ENCODE results near the gene HOXB3.

DNA sequence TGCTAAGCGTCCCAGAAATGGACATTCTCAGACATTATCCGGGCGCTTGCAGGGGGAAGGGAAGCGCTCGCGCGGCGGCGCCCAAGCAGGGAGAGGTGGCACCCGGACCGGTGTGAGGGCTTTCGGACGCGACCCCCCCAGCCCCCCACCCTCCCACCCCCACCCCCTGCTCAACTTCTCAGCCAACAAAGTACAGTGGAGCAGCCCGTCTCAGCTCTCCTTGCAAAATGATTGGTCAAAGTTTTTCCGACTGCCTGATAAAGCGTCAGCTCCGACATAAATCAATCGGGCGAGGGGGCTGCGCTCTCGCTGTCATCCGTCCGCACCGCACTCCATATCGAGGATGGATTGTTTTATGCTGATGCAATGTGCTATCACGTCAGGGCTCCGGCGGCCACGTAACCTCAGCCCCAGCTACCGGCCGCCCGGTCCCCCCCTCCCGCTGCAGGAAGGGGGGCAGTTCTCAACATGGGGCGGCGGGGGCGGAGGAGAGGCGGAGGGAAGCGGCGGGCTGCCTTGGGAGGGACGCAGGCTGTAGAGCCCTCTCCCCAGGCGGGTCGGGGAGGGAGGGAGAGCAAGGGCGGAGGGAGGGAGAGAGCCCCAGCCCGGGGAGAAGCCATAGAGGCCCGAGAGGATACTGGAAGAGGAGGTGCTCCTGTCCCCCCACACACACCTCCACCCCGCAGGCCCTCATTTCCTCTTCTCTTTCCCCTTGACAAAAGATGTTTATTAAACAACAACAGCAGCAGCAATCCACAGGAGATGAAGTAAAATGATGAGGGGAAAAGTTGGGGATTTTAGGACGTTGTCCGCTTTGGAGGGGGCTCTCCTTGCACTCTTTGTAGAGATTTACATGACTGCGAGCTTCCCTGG is 36.4 kb upstream of the HOXB3 start, which contains the start of gene HOXB9:
- TF ChIP-seq, protein P1, sequence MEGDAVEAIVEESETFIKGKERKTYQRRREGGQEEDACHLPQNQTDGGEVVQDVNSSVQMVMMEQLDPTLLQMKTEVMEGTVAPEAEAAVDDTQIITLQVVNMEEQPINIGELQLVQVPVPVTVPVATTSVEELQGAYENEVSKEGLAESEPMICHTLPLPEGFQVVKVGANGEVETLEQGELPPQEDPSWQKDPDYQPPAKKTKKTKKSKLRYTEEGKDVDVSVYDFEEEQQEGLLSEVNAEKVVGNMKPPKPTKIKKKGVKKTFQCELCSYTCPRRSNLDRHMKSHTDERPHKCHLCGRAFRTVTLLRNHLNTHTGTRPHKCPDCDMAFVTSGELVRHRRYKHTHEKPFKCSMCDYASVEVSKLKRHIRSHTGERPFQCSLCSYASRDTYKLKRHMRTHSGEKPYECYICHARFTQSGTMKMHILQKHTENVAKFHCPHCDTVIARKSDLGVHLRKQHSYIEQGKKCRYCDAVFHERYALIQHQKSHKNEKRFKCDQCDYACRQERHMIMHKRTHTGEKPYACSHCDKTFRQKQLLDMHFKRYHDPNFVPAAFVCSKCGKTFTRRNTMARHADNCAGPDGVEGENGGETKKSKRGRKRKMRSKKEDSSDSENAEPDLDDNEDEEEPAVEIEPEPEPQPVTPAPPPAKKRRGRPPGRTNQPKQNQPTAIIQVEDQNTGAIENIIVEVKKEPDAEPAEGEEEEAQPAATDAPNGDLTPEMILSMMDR (IDR thresholded peaks at IDR 0.05): no peak
- no peak for TF ChIP-seq POLR2A (IDR thresholded peaks at IDR 0.05)
